Iris pigment epithelial cell (primary cell): ENCODE data around the gene TFB1M.
"Not testable (repeated sequence)": the region's sequence is repeated elsewhere in the genome, so short reads cannot be mapped to it uniquely, and the experiment has no call there.

ENCODE experiments used
- DNase-seq: peaks from one replicate; pipeline ENCODE4 v3.0.0-alpha.2; 2011; ENCODE audit warnings: low read depth

Gene TFB1M

DNA sequence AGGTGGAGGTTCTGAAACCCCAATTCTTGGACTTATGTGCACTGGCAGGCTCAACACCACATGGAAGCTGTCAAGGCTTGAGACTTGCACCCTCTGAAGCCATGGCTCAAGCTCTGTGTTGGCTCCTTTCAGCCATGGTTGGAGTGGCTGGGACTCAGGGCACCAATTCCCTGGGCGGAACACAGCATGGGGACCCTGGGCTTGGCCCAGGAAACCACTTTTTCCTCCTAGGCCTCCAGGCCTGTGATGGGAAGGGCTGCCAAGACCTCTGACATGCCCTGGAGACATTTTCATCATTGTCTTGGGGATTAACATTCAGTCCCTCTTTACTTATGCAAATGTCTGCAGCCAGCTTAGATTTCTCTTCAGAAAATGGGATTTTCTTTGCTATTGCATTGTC lies 76.7 kb downstream of the TFB1M start:
- DNase-seq, result no peak

GRCh38 chr6:155235087-155235486 lies 79.2 kb downstream of the TFB1M start:
- peak; percentile 7 for DNase-seq

GRCh38 chr6:155234687-155235086 lies 79.6 kb downstream of the TFB1M start:
- DNase-seq, result no peak

- DNase-seq, result peak; percentile 17
Measured at GRCh38 chr6:155234167-155234566, 80.1 kb downstream of the TFB1M start.

DNA sequence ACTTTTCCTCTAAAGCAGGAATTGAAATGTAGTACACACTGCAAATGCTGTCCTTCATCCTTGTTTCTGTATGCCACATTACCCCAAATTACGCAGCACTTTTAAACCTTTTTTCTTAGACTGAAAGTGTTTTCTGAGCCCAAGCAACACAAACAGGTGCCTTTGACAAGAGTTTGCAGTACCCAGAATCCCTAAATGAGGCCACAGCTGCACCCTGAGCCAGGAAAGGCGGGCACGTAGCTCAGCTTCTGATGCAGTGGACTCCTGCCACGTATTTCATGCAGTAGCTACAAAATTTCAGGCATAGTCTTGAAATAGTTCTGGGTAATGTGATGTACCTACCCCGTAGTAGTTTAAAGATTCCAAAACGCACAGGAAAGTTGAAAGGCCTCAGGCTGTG lies 81.4 kb downstream of the TFB1M start:
- DNase-seq, result no peak

- DNase-seq, result not testable (repeated sequence)
Measured at GRCh38 chr6:155230975-155231374, 83.3 kb downstream of the TFB1M start.

- DNase-seq, result no peak
Measured at GRCh38 chr6:155228546-155229166, 85.6 kb downstream of the TFB1M start.

- DNase-seq, result no peak
Measured at GRCh38 chr6:155227046-155227445, 87.2 kb downstream of the TFB1M start.

GRCh38 chr6:155224618-155225017 lies 89.7 kb downstream of the TFB1M start:
- DNase-seq, result no peak

DNA sequence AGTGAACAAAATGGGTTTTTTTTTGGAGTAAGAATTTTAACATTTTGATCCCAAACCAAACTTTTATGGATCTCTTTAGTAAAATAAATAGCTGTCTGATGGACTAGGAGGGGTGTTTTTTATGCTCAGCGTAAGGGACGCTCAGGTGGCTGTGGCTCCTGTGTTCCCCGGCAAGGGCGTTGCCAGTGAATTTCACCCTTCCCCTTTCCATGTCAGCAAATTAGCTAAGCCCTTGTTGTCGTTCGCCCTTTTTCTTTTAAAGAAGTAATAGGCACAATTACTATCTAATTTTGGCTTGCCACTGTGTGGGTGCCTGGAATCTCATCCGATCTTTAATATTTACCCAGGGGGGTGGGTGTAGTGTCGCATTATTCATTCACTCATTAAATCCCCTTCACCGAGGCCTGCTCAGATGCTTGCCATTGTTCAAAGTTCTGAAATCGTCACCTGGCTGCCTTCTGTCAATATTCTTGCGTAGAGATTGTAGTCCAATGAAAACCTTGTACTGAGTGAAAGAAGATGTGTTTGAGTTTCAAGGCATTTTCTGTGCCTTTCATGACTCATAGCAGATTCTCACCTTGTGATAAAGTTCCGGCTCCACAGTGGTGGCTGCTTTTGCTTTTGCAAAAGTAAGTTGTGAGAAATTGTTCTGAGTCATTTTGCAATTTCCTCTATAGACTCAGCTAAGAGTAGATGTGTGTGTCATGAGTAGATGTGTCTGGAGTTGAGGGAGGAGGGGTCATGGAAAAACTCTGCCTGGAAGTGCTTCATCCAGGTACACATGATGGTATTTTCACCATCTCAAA lies 90.4 kb downstream of the TFB1M start:
- peak; percentile 98 for DNase-seq

DNA sequence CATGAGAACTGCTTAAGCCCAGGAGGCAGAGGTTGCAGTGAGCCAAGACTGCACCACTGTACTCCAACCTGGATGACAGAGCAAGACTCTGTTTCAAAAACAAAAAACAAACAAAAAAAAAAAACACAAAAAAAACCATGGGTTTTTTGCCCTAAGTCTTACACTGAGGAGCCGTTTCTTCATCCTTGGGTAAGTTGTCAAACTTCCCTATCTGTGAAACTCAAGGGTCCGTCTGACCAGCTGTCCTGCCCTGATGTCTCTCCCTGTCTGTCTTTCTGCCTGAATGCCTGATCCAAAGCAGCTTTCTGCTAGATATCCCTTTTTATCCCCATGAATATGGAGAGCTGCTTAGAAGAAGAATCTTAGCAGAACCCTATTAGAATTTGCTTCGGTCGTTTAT lies 91.8 kb downstream of the TFB1M start:
- DNase-seq, result no peak

DNA sequence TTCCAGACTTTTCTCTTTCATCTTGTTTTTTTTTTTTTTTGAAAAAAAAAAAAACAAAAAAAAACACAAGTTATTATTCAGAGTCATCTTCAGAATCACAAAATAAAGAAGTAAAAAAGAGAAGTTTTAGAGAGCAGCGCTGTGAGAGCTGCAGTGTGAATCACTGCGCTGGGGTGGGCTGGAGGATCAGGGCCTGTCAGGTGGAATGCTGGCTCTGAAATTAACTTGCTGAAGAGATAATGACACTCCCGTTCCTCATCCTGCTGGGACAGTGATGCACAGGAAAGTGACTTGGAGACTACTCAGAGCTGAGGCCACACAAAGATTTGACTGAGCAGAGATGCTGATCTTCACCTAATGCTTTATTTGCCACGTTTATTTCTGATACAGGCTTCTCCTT lies 93.2 kb downstream of the TFB1M start:
- no peak for DNase-seq

GRCh38 chr6:155219858-155220301 lies 94.4 kb downstream of the TFB1M start:
- no peak for DNase-seq

GRCh38 chr6:155219299-155219698 lies 95.0 kb downstream of the TFB1M start:
- no peak for DNase-seq

- not testable (repeated sequence) for DNase-seq
Measured at GRCh38 chr6:155218711-155219110, 95.6 kb downstream of the TFB1M start.

DNA sequence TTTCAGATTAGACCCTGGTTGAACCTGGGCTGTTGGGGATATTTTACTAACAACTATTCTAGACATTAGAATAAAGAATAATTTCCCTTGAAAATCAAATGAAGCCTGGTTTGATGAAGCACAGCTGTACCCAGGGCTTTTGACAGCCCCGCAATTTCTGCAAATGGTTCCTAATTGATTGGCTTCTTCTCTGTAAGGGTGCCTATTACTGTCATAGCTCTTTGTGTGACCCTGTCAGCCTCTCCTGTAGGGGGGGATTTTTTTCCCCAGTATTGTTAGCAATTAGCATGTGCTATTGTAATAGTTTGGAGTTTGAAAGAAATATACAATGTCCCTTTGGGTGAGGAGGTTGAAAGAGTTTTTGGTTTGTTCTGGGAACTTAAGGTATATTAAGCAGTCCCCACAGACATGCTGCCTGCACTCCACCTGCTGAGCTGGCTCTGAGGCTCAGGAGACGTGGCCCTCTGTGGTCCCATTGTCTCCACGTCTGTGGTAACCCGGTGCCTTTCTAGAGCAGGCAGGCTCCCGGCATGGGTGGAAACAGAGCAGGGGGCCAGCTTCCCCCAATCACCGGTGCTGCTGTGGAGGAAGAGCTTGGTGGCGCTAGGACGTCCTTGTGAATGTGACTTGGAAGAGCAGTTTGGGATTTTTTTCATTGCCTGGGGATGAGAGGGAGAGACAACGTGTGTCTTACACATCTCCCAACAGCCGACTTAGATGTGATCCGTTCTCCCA lies 97.8 kb downstream of the TFB1M start:
- no peak for DNase-seq

GRCh38 chr6:155215906-155216305 lies 98.4 kb downstream of the TFB1M start:
- no peak for DNase-seq

- DNase-seq, result no peak
Measured at GRCh38 chr6:155213611-155214372, 100.5 kb downstream of the TFB1M start.

DNA sequence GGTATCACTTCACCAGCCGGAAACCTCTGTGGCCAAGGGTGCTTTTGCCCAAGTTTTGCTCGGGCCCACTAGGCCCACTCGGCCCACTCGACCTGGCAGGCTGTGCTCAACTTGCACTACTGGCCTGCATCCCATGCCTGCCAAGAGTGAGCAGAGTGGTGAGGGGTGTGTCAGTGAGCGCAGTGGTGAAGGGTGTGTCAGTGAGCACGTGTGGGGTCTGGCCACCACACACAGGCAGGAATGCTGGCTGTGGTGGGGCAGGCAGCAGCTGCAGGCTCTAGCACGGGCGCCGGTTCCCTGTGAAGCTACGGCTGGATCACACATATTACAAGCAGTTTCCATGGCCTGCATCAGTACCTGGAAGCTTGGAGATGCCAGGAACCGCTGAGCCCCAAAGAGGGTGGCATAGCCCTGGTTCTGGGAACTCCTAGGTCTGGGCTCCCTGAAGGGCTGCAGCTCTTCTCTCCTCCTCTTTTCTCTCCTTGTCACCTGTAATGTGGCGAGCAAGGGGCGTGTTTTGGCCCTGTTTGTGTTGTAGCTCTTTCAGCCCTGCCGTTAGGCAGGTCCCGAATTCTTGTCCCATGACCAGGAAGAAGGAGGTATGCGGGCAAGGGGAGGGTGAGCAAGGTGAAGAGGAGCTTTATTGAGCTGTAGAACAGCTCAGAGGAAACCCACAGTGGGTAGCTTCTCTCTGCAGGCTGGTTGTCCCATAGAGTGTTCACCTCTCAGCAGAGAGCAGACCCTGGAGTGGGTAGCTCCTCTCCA lies 101.5 kb downstream of the TFB1M start:
- DNase-seq, result no peak

GRCh38 chr6:155212106-155212505 lies 102.2 kb downstream of the TFB1M start:
- DNase-seq, result no peak

- no peak for DNase-seq
Measured at GRCh38 chr6:155207223-155207622, 107.1 kb downstream of the TFB1M start.
